ENCODE data around the gene C14orf119.

- TF ChIP-seq CTCF (IDR thresholded peaks at IDR 0.05) (no peak), POLR2A (IDR thresholded peaks at IDR 0.05) (no peak)
Observed at GRCh38 chr14:23132970-23133369, 37.7 kb downstream of the C14orf119 start.

All from thyroid gland (tissue), 4 donors.